A549 (cell line): ENCODE measurements around the gene TRPM4.
A peak's percentile ranks its signal among the peaks of the same experiment; 100 is the strongest.

Experiments used
- MAFK ChIP-seq: fragments of 450-650 bp; IDR thresholded peaks from 2 replicates; pipeline ENCODE4 v1.6.1; 2014; ENCODE audit not compliant: partially characterized antibody
- POLR2A ChIP-seq: IDR thresholded peaks from 2 replicates; pipeline ENCODE4 v1.6.1; 2012; ENCODE audit warnings: mild to moderate bottlenecking, low read length
- TF ChIP-seq, protein P1 (sequence below): fragments of >200 bp; sonication (Bioruptor Twin); formaldehyde crosslinking; IDR thresholded peaks from 3 replicates; pipeline ENCODE4 v1.5.1; 2016
- TF ChIP-seq, protein P2 (sequence below): IDR thresholded peaks from 2 replicates; pipeline ENCODE4 v1.6.1; 2012; ENCODE audit warnings: low read depth, borderline replicate concordance

DNA sequence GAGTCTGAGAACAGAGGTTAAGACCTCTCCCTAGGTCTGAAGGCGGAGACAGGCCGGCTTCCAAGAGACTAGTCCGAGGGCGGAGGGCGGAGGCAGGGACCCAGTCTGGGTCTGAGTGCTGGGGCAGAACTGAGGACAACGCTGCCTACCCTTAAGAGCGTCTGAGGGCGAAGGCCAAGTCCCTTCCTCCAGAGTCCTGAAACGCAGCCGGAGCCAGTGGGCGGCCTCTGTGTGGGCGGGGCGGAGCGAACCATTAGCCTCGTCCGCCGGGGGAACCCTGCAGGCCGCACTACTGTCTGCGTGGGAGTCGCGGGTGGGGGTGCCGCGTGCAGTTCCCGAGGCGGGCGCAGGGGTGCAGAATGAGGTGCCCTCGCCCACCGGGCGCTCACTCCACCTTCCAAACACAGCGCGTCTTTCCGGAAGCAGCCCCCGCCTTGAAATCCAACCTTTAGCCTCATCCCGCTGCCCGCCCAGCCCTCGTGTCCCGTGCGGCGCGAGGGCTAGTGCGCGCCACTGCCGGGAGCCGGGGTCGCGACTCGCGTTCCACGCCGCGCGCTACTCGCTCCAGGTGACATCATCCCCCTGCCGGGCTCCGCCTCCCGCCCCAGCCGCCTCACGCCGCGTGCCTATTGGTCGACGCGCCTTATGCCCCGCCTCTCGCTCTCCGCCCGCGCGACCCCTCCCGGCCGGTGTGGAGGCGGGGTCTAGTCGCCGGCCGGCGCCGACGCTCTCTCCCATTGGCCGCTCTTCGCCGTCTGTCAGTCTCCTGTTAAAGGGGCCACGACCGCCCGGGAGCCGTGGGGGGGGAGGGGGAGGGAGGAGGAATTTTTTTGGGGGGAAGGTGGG, 38.8 kb upstream of the TRPM4 start, which contains the start of gene C19orf73:
- TF ChIP-seq, protein P1, sequence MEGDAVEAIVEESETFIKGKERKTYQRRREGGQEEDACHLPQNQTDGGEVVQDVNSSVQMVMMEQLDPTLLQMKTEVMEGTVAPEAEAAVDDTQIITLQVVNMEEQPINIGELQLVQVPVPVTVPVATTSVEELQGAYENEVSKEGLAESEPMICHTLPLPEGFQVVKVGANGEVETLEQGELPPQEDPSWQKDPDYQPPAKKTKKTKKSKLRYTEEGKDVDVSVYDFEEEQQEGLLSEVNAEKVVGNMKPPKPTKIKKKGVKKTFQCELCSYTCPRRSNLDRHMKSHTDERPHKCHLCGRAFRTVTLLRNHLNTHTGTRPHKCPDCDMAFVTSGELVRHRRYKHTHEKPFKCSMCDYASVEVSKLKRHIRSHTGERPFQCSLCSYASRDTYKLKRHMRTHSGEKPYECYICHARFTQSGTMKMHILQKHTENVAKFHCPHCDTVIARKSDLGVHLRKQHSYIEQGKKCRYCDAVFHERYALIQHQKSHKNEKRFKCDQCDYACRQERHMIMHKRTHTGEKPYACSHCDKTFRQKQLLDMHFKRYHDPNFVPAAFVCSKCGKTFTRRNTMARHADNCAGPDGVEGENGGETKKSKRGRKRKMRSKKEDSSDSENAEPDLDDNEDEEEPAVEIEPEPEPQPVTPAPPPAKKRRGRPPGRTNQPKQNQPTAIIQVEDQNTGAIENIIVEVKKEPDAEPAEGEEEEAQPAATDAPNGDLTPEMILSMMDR: no peak
- TF ChIP-seq POLR2A (peak; percentile 64), MAFK (no peak)
- TF ChIP-seq, protein P2, sequence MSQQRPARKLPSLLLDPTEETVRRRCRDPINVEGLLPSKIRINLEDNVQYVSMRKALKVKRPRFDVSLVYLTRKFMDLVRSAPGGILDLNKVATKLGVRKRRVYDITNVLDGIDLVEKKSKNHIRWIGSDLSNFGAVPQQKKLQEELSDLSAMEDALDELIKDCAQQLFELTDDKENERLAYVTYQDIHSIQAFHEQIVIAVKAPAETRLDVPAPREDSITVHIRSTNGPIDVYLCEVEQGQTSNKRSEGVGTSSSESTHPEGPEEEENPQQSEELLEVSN: peak; percentile 98
